NCI-H2227 treated with DMSO at 0.1 percent for 48 hours (cell line): Measurements from ENCODE around the gene DHRS13.

Experiments used
- DNase-seq: peaks from one replicate; lab custom pipeline; 2025; lab: John Stamatoyannopoulos, UW

DHRS13 gene, protein sequence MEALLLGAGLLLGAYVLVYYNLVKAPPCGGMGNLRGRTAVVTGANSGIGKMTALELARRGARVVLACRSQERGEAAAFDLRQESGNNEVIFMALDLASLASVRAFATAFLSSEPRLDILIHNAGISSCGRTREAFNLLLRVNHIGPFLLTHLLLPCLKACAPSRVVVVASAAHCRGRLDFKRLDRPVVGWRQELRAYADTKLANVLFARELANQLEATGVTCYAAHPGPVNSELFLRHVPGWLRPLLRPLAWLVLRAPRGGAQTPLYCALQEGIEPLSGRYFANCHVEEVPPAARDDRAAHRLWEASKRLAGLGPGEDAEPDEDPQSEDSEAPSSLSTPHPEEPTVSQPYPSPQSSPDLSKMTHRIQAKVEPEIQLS

DNA sequence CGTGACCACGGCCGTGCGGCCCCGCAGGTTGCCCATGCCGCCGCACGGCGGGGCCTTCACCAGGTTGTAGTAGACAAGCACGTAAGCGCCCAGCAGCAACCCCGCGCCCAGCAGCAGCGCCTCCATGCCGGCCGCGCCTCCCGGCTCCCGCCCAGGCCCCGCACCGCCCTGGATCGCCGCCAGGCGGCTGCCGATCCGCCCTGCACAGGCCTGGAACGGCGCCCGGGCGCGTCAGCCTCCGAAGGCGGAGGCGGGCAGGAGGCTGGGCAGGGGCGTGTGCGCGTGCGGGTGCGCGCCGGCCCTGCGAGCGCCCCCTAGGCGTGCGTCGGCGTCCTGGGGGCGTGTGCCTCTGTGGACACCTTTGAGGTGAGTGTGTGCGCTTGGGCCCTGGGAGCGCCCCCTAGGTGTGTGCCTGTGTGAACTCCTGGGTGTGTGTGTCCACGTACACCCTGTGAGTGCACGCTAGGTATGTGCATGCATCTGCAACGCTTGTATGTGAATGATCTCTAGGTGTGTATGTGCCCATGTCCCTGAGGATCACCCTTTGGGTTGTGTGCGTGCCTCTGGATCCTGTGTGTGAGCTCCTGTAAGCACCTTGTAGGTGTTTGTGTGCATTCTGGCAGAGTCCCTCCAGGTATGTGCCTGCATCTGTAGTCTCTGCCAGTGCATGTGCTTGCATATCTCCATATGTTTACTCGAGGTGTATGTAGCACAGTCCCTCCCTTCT lies at the start of gene DHRS13:
Gene DHRS13 (minus strand): TSS at position 261 of the 727 bp plus-strand sequence. CDS start 135 bp downstream, at position 126.
- DNase-seq, result peak; percentile 81

DNA sequence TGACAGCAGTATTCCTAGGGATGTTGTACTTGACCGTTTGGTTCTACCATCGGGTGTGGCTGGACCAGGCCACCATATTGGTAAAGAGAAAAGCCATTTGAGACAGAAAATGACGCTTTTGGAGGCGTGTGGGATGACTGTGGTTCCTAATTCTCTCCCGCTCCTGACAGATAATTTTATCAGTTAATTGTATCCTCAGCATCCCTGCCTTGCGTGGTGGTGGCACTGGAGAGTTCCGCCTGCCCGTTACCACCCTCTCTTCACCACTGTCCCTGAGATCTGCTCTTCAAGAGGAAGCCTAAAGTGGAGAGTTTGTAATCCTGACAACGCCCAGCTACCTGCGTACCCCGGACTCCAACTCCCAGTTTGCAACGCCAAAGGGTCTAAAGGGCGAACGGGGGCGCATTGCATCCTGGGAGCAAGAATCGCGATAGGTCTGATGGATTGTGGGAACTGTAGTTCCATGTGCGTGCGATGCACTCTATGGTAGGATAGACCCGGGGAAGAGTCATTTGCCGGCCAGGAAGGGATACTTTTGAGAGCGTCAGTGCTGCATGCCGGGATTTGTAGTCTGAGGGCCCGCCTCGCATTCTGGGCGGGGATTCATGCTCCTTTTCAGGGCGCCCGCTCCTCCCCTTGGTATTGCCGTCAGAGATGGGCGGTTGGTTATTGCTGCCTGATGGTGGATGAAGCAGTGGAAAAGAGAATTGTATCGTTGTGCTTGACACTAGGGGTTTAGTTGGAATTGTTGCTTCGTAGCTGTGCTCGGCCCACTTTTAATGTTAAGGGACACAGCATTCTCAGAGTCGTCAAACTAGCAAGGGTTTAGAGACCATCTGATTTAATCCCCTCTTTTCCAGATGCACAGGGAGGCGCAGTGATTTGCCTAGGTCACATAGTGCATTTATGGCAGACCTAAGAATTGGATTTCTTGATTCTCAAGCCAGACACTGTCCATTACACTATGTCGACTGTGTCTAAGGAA lies 49.4 kb upstream of the DHRS13 start:
- DNase-seq, result peak; percentile 97

DNA sequence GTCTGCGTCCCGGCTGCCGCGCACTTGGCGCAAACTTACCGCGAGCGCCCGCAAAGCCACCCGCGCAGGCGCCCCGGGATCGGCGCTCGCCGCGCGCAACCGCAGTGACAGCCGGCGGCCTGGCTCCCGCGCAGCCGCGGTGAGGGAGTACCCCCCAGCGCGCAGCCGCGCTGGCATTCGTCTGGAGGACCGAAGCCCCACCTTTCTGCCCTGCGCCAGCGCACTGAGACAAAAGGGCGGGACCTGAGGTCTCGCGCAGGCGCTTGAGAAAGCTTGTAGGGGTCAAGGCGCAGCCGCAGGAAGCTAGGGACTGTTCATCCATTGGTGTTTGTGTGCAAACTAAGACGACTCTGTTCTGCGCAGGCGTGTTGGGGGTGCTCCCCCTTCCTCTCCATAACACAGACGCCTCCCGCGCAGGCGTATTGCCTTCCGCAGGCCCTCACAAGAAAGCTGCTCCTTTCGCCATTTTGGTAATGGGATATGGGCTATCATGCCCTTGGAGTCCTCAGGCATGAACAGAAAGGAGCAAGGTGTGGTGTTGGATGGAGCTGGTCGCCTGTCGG lies 48.6 kb upstream of the DHRS13 start, which contains the start of gene PHF12:
Gene PHF12 (minus strand): TSS at position 91 of the 563 bp plus-strand sequence. CDS start 558 bp downstream, outside the sequence.
- DNase-seq, result peak; percentile 99

DNA sequence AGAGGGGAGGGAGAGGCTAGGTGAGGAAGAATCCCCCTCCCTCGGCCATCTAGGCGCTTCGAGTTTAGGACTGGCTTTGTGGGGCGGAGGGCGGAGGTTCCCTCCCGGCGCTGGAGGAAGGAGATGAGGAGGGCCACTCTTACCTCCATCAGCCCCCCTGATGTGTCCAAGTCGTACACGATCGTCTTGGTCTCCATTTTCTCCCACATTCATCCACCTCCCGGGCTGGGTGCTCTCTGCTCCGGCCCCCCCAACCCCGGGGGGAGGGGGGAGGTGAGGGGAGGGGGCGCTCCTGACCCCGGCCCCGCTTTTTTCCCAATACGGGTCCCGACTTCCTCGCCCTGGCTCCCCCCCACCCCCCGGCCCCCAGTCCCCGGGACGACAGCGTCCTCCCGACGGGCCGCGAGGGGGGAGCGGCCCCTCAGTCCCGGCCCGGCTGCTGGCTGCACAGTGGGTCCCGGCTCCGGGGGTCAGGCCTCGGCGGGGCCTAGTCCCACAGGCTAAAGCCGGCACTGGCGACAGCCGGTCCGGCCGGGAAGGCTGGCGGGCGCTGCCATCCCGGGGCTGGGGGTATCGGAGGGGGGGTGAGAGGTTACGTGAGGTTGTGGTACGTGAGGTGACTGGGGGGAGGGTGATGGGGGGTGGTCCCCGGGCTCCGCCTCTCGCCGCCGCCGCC lies 48.0 kb upstream of the DHRS13 start:
- DNase-seq, result no peak

DNA sequence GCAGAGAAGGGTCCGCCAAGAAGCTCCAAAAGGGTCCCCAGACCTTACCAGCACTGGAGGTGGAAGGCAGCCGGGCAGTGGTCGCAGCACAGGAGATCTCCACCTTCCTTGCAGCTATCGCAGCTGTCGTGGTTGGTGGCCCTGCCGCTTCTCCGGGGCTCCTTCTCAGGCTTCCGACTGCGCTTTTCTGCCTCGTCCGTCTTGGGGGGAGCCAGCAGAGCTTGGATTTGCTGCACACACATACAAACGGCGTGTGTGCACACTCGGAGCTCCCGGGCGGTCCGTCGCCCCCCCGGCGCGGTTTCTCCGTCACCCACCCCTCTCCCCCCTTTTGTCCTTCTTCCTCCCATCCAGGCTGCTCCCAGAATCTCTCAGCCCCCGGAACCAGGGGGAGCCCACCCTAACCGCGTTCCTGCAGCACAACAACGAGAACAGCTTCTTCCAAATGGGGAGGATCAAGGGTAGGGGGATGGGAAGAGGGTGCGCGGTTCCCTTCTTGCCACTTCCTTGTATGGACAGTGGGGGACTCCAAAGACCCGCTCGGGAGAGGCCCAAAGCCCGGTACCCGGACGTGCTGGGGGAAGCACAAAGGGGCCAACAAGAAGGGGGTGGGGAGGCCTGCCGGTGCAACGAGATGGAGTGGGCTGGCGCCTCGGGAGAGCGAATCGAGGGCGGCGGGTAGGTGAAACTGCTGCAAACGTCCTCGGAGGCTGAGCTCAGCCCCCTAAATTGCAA lies 47.3 kb upstream of the DHRS13 start:
- no peak for DNase-seq

DNA sequence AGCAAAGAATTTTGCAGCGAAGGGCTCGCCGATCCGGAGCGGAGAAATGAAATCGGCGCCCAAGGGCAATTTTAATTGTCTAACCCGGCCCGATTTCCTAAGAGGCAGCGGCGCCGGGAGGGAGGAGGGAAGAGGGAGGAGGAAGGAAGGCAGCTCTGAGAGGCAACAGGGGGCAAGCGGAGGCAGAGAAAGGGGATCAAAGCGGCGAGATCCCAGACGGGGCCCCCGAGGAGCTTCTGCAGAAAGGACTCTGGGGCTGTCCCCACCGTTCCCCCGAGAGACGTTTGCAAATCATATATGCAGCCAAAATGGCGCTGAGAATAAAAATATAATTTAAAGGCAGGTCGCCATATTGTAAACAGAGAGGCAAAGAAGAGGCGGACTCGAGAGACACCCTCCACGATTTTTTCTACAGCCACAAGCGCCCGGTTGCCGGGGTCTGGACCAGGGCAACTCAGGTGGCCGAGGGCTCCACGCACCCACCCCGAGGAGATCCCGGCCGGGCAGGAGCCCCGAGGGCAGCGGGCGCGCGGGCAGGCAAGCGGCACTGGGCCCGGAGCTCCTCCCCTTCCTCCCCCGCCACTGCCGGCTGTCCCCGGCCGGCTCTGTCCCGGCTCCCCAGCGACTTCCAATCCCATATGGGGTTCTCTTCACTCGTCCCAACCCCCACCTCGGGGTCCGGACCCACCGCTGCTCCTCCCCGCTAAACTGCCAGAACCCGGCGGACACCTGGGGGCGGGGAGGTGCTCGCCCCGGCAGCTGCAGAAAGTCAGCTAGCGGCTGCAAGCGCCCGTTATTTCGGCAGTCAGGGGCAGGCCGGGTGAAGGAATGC lies 46.5 kb upstream of the DHRS13 start:
- DNase-seq, result peak; percentile 45

DNA sequence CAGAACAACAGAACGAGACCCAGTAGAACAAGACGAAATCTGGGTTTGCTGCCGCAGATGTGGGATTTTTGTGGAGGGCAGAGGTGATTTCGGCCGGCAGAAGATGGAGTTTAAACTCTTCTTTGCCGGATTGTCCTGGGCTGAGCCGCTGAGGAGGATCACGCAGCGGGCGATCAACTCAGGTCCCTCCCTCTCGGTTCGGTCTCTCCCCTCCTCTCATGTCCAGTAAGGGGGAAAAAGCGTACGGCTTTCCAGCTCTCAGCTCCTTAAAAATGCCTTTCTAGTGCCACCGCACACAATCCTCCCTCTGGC lies 46.0 kb upstream of the DHRS13 start:
- DNase-seq, result no peak

DNA sequence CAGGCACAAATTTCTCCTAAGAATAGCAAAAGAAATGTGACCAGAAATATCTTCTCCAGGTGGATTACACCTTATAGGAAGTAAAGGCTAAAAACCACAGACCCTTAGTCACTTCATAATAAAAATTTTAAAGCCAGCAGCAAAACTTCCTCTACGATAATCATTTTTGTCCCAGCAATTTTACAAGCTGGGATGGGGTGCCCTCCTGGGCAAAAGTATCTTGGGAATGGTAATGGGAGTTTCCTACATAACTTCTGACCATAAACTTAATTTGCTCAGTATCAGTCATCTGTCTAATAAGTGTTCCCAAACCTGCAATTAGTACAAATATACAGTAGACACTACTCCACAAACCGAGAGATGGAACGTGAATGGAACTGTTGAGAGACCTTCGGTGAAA lies 45.5 kb upstream of the DHRS13 start:
- no peak for DNase-seq

DNA sequence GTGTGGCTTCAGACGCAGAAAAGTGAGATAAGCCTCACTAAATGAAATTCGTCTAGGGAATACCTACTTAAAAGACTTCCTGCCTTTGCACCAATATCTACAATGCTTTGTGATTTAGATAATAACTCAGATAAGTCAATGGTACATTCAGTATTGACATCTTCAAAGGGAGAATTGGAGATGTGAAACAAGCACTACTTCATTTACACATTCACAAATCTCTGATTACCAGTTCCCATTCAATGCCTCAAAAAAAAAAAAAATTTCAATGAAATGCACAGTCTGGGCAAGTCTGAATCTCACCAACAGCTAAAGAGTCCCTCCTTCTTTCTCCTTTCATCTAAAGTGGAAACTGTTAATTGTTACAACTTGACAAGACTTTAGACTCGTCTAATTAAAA lies 44.8 kb upstream of the DHRS13 start:
- no peak for DNase-seq

DNA sequence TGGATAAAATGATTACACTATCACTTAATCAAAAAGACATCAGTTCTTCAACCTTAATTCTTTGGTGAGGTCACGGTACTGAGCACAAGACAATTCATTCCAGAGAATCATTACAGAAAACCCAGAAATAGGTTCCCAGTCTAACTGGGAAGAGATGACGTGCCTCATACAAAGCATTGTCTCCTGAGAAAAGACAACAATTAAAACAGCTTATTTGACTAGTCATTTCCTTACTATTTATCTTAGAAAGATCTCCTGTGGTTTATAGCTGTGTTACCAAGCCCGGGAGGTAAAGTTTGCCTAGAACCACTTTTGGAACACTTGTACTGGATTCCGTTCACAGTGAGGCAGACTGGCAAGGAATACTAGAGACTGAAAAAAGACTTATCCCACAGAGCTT lies 43.4 kb upstream of the DHRS13 start:
- DNase-seq, result no peak

DNA sequence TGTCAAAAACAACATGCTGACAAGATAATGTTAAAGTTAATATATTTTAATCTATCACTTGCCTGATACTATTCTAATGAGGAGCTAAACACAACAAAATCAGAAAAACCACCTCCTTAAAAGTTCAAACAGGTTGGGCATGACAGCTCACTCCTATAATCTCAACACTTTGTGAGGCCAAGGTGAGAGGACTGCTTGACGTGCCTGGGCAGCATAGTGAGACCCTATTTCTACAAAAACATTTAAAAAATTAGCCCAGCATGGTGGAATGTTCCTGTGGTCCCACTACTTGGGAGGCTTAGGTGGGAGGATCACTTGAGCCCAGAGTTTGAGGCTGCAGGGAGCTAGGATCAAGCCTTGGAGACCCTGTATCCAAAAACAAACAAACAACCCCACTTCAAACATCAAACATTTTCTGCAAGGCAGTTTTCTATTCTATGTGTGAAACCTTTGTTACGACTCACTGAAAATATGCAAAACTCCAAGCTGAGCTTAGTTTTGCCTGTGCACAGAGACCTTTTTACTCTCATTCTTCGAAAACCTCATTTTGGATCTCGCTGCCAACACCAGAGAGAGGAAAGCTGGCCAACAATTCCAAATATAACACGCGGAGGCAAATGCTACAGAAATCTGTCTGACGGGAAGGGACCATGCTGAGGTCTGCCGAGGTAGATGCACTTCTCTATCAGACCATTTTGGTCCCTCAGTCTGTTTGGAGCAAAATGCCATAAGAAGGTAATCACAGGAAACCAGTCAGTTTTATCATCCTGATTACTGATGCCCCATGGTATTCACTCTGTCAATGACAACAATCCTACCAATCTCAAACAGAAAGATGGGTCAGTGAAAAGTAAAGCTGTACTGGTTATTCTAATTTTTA lies 42.2 kb upstream of the DHRS13 start:
- no peak for DNase-seq

DNA sequence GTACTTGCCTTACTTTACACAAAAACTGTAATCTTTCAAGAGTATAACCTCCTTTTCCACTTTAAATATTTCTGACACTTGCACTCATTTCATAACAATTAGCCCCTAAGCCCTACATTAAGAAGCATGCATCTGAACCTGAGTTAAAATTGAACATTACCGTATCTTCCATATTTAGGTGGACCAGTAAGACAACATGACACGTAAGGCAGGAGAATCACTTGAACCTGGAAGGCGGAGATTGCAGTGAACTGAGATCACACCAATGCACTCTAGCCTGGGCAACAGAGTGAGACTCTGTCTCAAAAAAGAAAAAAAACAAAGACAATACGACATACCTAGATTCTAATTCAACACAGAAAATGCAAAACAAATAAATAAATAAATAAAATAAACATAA lies 41.5 kb upstream of the DHRS13 start:
- no peak for DNase-seq

DNA sequence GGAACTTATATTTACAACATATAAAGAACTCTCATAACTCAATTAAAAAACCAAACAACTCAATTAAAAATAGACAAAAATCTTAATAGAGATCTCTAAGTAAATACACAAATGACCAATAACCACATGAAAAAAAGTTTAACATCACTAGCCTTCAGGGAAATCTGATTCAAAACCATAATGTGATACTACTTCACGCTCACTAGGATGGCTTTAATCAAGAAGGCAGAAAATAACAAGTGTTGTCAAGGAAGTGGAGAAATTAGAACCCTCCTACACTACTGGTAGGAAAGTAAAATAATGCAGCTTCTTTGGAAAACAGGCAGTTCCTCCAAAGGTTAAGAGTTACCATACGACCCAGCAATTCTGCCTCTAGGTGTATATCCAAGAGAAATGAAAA lies 40.0 kb upstream of the DHRS13 start:
- DNase-seq, result no peak

DNA sequence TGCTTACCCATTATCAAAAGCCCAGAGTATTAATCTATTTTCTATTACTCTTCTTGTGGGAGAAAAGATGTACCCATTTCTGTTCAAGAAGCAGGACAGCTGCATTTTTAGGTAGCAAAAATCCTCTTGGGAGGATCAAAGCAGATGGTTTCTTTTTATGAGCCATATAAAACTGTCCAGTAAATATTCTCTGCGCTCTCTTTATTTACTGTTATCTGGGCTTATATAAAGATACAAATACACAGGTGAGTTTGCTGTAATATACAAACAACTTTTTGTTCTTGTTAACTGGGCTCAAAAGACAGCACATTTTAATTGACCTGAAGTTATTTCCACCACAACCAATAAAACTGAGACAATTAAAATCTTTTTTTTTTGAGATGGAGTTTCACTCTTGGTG lies 38.4 kb upstream of the DHRS13 start:
- no peak for DNase-seq

DNA sequence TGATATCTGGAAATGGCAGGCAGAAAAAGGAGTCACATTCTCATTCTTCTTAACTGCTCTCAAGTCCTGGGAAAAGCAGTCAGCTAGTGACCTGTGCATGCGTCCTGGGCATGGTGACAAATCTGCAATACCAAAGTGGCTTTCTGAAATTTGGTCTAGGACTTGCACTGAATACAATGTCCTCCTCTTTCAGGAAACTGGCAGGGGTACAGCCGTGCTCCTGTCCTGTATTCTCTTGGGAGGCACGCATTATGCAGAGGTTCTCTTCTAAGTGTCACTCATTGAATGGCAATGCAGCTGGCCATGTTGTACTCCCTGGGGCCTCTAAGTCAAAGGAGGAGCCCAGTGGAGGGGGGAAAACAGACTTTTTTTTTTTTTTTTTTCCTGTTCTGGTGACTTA lies 37.8 kb upstream of the DHRS13 start:
- no peak for DNase-seq

DNA sequence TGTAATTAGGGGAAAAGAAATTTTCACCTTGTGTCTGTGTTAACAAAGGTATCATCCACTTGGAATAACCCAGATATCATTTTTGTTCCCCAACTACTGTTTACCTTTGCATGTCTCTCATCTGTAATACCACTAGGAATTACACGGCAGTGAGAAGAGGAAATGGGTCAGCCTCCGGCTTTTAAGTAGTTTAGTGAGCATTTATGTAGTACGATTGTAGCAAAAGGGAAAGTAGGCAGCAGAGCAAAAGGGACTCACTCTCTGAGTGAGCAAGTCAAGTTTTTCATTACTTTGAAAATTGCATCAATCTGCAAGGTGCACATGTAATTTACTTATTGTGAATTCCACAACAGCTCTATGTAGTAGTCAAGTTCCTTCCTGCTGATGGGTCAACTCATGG lies 37.3 kb upstream of the DHRS13 start:
- DNase-seq, result no peak

DNA sequence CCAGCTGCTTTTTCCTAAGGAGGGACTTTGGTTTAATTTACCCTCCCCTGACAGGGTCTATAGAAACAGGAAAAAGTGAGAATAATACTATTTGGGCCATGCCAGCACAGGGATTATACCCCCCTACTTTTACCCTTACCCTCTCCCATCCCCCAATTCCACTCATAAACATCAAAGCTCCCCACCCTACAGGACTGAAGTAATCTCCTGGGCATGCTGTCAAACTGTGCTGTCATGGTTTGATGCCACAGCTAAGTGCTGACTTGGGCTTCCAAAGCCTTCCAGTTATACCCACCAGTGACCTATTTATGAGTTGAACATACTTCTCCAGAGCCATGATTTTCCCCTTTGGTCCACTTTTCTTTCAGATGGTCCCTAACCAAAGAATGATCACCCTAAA lies 35.7 kb upstream of the DHRS13 start:
- DNase-seq, result no peak

DNA sequence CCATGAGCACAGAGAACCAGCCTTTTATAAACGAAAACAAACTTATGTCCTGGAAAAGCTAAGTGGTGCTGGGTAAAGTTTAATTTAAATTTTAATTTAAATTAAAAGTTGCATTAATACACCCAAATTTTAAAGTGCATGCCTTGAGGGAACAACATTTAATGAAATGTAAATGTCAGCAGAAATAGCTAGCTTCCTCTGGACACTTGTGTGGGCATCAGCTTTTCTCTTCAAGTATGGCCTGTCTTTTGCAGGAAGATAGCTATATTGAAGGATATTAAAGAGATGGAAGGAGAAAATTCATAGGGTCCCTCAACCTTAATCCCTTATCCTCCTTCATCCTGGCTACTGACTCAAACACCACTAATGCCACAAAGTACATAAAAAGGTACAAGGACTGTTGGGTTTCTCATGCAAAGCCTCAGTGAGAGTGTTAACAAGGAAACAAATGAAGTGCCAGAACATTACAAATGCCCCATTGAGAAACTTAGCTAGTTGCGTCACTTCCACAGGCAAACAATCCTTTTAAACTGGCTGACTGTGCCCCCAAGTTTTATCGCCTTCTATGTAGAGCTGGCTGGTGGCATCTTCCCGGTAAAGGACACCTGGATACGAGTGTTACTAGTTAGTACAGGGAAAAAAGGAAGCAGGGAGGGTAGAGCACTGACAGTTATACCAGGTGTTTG lies 34.3 kb upstream of the DHRS13 start:
- no peak for DNase-seq
